ENCODE results near the gene ITGA5.
"Not testable (repeated sequence)": the region's sequence is repeated elsewhere in the genome, so short reads cannot be mapped to it uniquely, and the experiment has no call there.

Gene ITGA5

DNA sequence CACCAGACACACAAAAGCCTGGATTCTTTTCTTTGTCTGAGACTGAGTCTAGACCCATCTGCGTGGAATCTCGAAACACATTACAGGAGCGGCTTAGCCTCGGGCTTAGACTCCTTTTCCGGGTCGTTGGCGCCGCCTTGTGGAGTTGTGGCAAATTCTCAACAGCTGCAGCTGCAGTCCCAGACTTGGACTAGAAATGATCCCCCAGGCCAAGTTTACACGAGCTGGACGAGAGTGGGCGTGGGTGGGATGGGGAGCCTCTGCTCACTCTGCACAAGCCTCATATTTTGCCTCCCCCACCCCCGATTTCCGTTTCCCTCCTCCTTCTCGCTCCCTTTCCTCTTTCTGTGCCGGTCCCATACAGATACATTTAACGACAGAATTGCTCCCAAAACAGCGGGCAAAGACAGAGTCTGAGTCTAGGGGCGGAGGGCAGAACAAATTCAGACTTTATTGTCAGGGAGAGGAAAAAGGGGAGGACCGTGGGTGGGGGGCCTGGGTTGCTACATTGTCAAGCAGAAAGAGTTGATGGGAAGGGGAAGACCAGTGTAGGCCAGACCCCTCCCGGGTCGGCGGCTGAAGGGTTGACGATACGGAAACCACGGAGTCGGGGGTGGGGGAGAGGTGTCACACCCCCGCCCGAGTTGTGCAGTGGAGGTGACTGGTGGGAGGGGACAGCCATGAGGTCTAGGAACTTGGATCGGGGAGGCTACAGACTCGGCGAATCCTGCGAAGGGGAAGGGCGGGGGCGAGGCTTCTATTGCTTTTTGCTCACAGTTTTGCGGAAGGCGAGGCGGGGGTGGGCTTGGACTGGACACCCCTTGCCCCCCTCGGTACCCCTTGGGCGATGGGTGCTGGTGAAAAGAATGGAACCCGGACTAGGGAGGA, 50.1 kb downstream of the ITGA5 start:
- DNase-seq = peak; percentile 100

DNA sequence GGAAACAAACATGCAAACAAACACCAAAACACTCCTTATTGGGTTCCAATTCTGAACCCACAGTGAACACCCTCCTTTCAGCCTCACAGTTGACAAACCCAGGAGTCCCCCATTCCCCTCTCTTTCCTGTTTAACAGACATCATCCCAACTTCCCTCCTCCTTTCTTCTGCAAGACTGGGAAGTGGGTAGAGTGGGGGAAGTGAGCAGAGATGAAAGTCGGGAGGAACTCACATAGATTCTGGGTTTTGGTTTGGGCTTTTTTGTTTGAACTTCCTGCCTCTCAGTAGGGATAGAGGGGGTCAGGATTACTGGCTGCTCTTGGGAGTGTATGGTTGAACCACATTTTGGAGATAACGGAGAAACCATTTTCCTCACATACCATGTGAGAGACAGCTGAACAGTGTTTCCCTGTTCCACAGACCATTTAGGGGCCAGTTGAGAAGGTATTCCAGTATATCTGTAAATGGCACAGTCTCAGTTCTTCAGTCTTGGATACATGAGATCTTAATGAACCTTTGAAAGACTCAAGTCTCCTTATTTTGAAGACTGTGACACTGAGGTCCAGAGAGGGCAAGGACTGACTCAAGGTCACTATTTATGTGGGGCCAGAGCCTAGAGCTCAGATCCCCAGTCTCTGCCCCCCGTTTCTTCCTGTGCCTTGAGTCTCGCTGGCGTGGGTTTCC, 50.9 kb downstream of the ITGA5 start:
- no peak for DNase-seq

DNA sequence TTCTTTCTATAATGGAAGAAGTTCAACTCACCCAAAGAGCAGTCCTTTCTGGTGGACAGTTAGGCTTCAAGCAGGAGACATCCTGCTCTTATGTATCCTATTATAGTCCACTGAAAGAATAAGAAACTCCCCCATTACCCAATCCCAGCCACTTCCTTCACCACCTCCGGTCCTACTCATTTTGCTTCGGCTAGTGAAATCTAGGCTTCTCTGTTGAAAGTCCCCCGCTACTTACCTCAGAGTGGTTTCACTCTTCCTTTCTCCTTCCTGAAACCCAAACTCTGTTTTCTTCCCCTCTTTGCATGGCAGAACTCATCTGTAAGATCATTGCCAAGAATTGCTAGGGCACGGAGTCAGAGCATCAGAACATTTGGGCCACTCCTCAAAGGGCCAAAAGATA, 54.7 kb downstream of the ITGA5 start, which contains the start of gene GPR84:
TSS of gene GPR84 (minus strand) at position 74 of the 400 bp plus-strand sequence. CDS start 635 bp downstream, outside the sequence.
- no peak for DNase-seq

DNA sequence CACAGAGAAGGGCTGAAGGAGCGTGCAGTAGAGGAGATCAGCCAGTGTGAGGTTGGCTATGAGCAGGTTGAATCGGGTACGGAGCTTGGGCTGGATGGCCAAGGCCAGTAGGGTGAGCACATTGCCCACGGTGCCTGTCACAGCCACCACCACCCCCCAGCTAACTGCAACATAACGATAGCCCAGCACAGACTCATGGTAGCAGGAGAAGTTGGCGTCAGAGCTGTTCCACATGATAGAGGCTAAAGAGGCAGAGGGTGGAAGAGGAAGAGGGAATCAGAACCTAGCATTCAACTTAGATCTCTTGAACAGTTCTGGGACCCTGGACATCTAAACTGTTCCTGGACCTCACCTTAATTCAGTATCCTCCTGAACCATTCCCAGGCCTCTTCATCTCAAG, 55.4 kb downstream of the ITGA5 start:
- DNase-seq = no peak

DNA sequence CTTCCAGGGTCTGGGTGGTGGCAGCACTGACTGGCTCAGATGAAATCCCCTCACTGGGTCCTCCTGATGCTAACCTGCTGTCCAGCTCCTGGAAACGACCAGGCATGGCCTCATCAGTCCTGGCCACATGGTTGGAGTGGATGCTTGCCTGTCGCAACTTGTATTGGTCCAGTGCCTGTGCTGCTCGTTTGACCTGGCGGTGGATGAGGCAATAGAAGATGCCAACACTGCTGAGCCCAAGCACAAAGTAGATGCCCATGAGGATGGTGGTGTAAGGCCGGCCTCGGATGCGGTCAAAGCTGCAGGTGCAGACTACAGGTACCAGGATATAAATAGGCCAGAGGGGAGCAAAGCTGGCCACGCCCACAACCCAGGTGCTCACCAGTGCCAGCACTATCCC, 56.0 kb downstream of the ITGA5 start:
- DNase-seq = no peak

DNA sequence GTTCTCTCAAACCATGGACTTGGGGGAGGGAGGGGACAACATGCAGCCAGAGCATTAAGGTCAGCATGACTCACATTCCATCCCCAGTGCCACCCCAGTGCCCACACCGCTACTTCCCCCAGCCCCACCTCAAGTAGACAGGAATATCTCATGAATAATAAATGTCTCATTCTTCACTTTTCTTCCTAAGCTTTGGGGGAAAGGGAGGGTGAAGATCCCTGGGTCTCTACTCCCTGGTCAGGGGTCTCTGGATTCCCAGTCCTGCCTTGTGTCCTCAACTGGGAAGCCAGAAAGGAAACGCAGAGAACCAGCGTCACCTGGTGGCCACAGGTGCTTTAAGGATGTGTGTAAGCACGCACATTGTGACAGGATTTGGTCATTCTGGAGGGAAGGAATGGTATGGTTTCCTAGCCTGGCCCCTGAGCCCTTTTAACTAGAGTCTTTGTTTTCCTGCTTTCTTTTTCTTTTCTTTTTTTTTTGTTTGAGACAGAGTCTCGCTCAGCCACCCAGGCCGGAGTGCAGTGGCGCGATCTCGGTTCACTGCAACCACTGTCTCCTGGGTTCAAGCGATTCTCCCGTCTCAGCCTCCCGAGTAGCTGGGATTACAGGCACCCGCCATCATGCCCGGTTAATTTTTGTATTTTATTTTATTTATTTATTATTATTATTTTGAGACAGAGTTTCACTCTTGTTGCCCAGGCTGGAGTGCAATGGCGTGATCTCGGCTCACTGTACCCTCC, 58.2 kb downstream of the ITGA5 start:
- no peak for DNase-seq

DNA sequence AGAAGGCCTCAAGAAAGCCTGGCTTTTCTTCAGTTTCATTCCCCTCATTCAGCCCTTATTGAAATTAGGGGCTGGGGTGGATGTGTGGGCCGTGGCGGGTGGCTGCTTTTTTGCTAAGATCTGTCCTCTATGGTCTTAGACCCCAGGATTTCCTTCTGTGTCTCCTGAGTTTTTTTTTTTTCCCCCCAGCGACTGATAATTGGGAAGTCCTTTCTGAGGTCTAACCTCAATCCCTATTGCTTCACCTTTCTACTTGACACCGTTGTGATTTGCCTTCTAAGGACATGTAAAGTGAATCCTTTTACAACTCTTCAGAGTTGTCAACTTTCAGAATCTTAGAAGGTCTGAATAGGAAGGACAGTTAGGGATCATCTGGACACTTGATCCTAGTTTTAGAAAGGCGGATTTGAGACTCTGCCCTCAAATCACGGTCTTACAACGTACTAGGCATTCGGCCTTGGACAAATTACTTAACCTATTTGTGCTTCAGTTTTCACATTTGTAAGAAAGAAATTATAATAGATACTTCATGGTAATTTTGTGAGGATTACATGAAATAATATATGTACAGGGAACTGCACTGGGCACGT, 59.2 kb downstream of the ITGA5 start:
- no peak for DNase-seq

DNA sequence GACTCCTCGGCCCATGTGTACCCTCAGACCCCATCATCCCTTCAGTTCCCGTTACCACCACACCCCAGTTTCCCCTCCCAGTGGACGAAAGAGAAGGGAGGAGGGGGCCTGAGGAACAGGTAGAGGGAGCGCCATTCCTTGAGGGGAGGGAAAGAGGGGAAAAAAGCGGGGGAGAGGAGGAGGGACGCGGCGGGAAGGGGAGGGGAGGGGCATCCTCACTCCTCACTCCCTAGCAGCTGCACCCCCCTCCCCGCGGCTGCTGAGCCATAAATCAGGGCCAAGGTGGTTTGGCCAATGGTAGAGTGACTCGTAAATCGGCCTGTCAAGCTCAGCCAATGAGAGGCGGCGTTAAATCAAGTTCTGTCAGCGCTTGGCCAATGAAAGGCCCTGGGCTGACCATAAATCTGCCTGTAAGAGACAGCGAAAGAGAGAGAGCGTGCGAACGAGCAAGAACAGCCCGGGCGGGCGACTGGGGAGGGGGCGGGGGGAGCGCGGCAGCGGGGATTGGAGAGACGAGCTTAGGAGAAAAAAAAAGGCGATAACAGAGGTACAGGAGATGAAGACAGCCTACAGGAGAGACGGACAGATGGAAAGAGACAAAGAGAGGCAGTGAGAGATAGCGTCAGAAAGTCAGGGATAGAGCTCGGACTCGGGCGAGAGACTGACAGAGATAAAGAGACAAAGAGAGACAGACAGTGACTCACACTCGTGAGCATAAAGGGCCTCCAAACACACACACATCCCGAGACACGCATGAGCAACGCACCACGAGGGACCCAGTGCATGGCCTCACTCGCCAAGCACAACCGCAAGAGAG, 59.9 kb downstream of the ITGA5 start:
- peak; percentile 100 for DNase-seq

DNA sequence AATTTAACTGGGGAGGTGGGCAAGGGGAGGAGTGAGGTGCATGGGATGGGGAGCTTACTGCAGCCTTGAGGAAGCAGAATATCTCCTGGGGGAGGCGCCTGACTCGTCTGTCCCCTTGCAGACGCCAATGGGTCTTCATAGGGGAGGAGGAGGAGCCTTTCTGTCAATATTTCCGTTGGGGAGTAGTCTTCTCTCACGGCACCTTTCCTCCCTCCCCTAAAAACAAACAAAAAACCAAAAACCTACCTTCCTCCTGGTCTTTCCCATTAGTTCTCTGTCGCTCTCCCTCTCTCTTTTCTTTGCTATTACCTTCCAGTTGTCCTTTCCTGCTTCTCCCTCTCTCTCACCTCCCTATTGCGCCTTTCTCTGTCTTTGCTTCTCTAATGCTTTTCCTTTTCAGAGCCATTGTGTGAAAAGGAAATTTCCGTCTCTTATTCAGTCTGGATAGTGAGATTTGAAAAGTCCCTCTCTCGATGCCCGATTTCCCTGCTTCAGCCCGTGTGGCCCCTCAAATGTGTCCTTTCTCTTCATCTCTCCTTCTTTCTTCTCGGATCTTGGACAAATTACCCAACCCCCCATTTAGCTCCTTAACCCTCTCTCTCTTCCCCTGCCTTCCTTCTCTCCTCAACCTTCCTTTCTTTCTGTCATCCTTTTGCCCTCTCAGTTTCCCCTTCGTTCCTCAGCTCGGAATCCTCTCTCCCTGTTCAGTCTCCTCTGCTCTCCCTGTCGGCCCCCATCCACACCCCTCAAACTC, 60.7 kb downstream of the ITGA5 start:
- no peak for DNase-seq

DNA sequence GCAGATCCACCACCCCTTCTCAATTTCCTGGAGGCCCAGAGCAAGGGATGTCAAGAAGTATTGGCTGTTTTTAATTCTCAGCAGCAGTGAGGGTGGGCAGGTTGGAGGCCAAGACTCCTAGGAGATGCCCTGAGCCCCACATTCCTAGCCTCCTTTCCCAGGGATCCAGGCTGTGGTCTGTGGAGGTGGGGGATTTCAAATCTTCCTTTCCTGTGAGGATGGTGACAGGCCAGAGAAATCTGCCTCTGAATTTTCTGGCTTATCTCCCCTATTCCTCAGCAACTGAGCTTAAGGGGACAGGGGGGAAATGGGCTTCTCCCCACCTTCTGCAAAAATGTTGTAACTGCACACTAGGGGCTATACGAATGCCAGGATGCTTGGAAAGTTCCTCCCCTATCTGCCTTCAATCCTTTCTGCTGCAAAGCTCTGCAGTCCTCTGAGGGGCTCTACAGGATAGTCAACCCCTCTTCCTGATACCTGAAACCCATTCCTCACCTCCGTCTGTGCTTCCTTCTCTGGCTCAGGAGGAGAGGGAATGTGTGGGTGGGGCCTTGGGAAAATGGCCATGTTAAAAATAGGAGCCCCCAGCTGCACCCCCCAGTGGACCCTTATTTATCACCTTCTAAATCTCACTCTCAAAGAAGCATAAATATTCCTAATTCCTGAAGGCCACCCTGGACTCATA, 61.4 kb downstream of the ITGA5 start:
- no peak for DNase-seq

DNA sequence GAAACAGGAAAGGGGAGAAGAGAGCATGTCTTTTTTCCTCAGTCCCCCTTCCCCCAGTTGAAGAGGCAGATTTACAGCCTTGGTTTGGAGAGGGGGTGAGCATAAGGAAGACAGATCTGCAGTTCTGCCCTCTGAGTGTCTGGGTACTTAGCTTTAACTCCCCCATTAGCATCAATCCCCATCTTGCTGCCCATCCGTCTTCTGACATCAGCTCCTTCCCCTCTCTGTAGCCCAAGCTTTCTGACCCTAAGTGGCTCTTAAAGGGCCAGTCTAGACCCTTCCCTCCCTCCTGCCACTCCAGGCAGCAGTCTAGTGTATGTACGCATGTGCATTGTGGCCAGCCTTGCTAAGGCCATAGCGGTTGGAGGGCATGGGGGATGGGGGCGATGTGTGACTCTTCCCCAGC, 62.1 kb downstream of the ITGA5 start:
- DNase-seq = no peak

DNA sequence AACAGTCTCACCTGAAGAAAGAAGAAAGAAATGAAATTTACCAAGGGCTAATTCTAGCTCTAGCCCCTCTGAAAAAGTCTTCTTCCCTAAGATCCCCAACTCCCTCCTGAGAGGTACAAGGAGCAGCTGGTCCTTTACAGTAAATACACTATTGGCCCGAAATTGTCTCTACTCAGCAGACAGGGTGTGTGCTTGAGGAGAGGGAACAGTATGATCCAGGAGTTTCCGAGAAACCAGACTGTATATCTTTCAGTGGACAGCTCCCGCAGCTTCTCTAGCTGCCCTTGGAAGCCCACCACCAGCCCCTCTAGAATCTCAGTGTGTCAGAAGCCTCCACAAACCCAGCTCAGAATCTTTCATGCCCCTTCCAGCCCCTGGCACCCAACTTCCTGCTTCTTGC, 62.8 kb downstream of the ITGA5 start:
- DNase-seq = no peak

DNA sequence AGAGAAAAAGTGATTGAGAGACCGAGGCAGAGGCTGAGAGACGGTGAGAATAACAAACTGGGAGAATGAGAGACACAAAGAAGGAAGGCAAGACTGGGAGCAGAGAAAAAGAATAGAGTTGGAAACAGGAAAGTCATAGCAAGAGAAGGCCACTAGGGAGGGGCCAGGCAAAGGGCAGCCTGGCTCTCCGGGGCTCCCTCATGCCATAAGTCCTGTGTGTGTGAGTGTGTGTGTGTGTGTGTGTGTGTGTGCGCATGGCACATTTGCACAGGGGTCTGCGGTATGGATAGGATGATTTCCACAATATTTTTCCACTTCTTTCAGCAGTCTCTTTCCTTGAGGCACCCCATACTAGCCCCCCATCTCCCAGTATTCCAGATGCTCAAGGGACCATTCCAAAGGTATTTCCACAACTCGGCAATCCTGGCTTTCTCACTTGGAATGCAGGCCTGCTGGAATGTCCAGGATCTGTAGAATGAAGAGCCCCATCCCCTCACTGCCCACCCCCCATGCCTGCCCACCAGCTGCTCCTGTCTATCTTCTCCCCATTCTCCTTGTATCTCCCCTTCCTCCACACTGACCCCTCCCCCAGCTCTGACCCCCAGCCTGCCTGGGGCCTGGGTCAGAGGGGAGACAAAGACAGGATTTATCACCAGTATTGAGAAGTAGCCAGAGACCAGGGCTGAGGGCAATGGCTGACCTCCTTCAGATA, 63.8 kb downstream of the ITGA5 start:
- no peak for DNase-seq

DNA sequence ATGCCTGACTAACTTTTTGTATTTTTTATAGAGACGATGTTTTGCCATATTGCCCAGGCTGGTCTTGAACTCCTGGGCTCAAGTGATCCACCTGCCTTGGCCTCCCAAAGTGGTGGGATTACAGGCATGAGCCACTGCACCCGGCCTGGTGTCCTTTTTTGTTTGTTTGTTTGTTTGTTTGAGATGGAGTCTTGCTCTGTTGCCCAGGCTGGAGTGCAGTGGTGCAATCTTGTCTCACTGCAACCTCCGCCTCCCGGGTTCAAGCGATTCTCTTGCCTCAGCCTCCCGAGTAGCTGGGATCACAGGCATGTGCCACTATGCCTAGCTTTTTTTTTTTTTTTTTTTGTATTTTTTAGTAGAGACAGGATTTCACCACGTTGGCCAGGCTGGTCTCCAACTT, 64.8 kb downstream of the ITGA5 start:
- not testable (repeated sequence) for DNase-seq

DNA sequence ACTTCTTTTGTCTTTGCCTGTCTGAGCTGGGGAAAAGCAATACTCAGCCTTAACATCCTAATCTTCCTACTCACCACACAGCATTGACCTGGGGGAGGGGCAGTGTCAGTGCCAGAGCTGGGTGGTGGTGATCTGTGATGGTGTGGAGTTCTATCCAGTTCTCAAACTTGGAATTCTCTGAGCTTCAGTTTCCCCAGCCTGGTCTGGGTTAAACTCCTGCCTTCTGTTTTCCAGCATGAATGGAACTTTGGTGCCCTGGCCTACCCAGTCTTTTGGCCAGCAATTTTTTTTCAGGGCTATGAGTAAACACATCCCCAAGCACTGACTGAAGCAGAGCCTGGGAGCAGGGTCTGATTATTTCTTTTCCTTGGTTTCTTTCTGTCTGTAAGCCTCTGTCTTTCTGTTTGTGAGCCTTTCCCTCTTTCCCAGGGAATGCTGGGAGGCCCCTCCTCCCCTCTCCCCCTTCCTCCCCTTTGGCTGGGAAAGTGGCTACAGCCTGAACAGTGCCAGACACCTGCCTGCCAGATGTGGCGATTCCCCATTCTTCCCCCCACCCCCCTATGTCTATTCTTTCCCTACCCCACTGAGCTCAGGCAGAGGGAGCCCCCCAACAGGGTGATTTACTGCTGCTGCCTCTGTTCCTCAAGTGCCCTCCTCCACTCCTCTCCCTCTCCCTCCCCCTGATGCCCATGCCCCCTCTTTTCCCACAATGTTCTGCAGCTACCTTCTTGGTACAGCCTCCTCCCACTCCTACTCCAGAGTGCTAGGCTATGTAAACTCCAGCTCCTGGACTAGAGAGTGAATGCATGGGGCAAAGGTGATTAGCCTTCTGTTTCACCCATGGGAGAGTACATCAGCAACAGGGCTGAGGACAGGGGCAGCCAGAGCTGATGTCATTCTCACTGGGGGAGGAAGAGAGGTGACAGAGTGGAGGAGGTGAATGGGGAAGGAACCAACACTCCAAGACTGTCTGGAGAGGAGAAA, 65.9 kb downstream of the ITGA5 start:
- DNase-seq = no peak

DNA sequence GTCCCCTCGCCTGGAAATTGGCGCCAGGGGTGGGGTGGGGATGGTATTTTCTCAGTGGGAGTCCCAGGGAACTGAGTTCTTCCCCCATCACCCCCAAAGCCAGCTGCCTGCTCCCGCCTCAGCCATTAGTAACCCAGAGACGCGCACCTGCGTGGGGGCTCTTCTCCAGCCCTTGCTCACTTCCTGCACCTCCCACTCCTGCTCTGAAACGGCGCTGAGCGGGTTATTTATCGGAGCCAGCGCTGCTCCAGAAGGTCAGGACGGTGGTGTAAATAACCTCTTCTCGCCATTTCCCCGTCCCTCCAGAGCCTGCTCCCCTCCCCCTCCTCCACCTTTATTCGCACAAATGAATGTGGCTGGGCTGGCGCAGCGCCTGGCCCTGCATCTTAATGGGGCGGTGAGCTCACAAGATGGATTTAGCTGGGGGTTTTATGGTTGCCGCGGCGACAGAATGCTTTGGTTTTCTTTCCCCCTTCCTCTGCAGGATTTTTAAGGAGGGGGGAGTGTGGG, 67.0 kb downstream of the ITGA5 start:
- DNase-seq = no peak

DNA sequence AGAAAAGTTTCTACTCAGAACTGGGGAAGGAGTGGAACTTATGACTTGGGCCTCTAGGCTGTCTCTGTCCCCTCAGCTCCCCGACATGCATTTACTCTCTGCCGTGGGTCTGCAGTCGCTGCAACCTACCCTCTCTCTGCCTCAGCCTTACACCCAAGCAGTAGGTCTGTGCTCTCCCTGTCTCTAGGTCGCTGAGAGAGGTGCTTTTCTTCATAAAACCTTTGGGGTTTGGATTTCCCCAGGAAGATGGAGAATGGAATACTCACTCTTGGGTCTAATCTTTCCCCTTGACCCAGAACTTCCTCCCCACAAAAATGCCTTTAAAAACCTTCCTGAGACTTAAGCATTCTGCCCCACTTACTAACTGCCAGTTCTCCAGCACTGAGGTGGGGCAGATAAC, 67.7 kb downstream of the ITGA5 start:
- no peak for DNase-seq

DNA sequence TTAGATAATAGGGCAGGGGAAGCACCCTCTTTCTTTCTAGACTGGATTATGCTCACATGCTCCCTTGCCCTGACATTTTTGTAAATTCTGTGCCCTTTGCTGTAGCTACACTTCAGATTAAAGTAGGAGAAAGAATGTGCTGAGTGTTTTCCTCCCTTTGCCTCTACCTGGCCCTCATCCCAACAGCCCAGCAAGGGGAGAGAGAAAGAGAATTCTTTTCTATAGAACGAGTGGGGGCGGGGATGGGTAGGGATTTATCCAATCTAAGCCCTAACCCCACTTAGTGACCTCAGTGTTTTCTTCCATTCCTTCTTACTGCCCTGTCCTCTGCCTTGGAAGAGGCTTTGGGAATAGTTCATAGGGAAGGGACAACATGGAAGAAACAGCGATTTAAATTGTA, 68.3 kb downstream of the ITGA5 start:
- no peak for DNase-seq

DNA sequence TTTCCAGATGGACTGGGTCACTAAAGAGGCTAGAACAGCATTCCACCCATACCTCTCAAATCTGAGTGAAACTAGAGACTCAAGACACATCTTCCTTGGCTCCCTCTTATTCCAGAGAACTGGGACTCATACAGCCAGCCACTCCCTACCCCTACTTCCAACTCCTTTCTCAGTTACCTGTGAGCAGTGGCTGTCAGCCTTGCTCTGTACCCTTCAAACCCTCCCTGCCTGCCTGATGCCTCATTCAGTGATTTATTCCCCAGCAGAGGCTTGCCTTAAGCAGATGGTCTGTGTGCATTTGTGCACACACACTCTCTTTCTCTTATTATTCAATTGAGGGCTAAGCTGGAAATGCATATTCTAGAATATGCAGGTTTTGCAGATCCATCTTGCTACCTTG, 69.4 kb downstream of the ITGA5 start:
- DNase-seq = no peak

Measured in T1000 (cell line).